Activated naive CD4-positive, alpha-beta T cell treated with anti-CD3 and anti-CD28 coated beads, Interleukin-2, amount 10 ng/mL, durations not matched to agents 7 days and 5 days (primary cell): ENCODE data around the gene KCNA5.

Experiments used
- CTCF ChIA-PET: fragments of 350-600 bp; sonication (Branson Sonifier 250); formaldehyde crosslinking; loops from one replicate; lab custom pipeline; 2021; ENCODE audit warnings: antibody characterized with exemption; lab: Charles Lee
- DNase-seq: peaks from one replicate; pipeline ENCODE4 v3.0.0-alpha.2; 2020
- H3K27ac Mint-ChIP-seq: one replicate; pipeline ENCODE4 v1.8.0; 2021; ENCODE audit warnings: mild to moderate bottlenecking, moderate library complexity, mixed read lengths
- H3K27me3 Mint-ChIP-seq: one replicate; pipeline ENCODE4 v1.8.0; 2021; ENCODE audit warnings: mild to moderate bottlenecking, mixed read lengths
- H3K36me3 Mint-ChIP-seq: one replicate; pipeline ENCODE4 v1.8.0; 2021; ENCODE audit warnings: mixed read lengths
- H3K4me1 Mint-ChIP-seq: one replicate; pipeline ENCODE4 v1.8.0; 2021; ENCODE audit warnings: mixed read lengths
- H3K4me3 Mint-ChIP-seq: one replicate; pipeline ENCODE4 v1.8.0; 2021; ENCODE audit warnings: mild to moderate bottlenecking, moderate library complexity, mixed read lengths
- H3K9me3 Mint-ChIP-seq: one replicate; pipeline ENCODE4 v1.8.0; 2021; ENCODE audit warnings: mixed read lengths

Gene KCNA5

DNA sequence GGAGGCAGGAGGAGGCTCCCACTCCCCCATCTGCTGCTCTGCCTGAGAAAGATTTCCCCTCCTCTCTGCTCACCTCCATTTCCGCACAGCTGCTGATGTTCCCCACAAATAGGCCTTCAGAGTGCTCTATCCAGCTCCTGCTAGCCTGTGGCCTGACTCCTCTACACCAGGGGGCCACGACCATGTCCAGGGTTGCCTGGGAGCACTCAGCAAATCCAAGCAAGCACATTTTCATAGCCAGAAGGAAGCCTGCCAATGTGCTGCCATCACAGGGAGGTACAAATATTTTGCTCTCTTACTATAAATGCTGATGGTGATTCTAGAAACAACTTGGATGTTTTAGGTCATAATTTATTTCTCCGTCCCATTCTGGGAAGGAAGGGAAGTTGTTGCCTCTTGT lies 17.3 kb downstream of the KCNA5 start:
- CTCF ChIA-PET = interaction anchor here (1.5 kb wide), 1 partner anchor 206 kb away, joined by 3 read pairs; no protein-coding TSS in a partner anchor

DNA sequence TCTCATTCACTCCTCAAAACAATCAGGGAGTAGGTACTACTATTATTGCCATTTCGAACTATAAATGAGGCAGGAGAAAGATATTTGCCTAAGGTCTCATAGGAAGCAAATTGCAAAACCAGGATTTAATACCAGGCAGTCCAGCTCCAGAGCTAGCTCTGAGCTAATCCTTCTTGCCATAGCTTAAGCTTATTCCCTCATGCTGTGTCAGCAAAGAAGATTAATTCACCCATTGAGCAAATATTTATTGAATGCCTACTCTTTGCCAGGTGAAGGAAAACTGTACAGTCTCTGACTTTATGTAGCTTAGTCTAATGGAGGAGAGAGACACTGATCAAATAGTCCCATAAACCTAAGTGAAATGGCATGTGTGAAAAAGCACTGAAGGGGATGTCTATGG lies 19.5 kb downstream of the KCNA5 start:
- H3K4me1 Mint-ChIP-seq = no peaks in the 10 kb centered on the region
- H3K27ac Mint-ChIP-seq = no peak overlapping the region
- DNase-seq = no peak
- no peaks in the 10 kb centered on the region for H3K36me3 Mint-ChIP-seq
- no peak overlapping the region for H3K4me3 Mint-ChIP-seq
- H3K9me3 Mint-ChIP-seq = no peaks in the 10 kb centered on the region
- CTCF ChIA-PET = interaction anchor here (1.2 kb wide), 1 partner anchor 208 kb away, joined by 3 read pairs; no protein-coding TSS in a partner anchor
- H3K27me3 Mint-ChIP-seq = peaks cover 24% of the 10 kb centered on the region

More for the DNA sequence above, 17.3 kb downstream of the KCNA5 start:
- Mint-ChIP-seq H3K36me3 (no peaks in the 10 kb centered on the region), H3K4me1 (no peaks in the 10 kb centered on the region), H3K27me3 (peaks cover 24% of the 10 kb centered on the region), H3K9me3 (no peaks in the 10 kb centered on the region), H3K27ac (no peak overlapping the region), H3K4me3 (no peak overlapping the region)
- no peak for DNase-seq

DNA sequence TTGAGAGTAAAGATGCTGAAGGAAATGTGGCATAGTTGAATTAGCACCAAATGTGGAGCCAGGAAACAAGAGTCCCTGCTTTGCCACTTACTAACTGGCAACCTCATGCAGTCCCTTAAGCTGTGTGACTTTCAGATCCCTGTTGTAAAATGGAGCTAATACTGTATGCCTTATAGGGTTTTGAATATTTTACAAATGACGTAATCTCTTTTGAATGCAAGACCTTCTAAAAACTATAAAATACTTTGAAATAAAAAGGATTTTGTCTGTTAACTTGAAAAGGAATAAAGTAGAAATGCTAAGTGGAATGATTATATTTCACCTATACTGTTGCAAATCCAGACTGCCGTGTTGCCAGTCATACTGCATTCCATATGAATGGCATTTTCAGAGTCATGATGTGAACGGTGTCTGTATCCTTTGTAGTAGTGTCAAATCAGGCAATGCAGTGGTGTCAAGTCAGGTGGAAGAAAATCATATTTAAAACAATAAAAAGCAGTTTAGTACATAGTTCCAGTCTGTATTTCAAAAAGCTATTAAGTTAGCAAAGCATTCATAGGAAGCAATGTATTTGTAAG lies 21.3 kb downstream of the KCNA5 start:
- H3K4me1 Mint-ChIP-seq = no peaks in the 10 kb centered on the region
- no peak overlapping the region for H3K27ac Mint-ChIP-seq
- H3K4me3 Mint-ChIP-seq = no peak overlapping the region
- CTCF ChIA-PET = no interaction called here
- DNase-seq = no peak
- peaks cover 25% of the 10 kb centered on the region for H3K27me3 Mint-ChIP-seq
- no peaks in the 10 kb centered on the region for H3K36me3 Mint-ChIP-seq
- no peaks in the 10 kb centered on the region for H3K9me3 Mint-ChIP-seq

DNA sequence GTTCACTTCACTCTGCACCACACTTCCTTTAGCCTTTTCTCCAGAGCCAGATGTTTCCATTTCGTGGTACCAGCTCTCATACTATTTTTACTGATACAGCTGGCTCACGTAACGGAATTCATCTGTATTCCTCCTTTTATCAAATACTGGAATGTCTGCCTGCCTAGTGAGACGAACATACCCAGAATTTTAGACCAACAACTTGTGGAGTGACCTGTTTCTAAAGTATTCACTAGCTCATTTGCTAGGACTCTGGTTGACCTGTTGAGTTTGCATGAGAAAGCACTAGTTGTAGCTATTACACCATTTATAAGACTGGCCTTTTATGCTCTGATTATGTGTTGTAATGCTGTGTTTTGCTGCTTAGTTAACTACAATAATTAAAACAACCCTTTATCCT lies 22.6 kb downstream of the KCNA5 start:
- H3K27ac Mint-ChIP-seq = no peak overlapping the region
- H3K4me3 Mint-ChIP-seq = no peak overlapping the region

DNA sequence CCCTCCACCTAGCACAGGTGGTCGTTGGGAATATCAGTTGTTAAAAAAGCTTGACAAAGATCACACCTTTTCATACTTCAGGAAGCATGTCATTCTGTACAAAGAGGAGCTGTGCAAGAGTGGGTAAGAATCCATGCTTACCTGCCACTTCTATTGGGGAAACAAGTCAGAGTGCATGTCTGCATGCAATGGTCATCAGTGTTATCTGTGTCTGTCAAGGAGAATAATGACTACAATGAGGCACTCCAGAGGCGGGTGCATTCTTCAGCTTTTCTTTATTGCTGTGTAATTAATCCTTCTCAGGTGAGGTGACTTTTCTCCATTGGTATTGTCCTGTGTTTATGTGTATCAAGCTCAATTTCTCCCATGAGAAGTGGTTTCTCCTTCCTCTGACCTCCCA lies 24.4 kb downstream of the KCNA5 start:
- Mint-ChIP-seq H3K36me3 (no peaks in the 10 kb centered on the region), H3K4me3 (no peak overlapping the region), H3K9me3 (no peaks in the 10 kb centered on the region), H3K4me1 (no peaks in the 10 kb centered on the region), H3K27ac (no peak overlapping the region), H3K27me3 (peaks cover 19% of the 10 kb centered on the region)
- DNase-seq = no peak
- CTCF ChIA-PET = interaction anchor here (1.1 to 1.6 kb wide), 2 partner anchors 44 to 211 kb away, joined by 3 to 4 read pairs; no protein-coding TSS in a partner anchor

More for the DNA sequence above, 22.6 kb downstream of the KCNA5 start:
- Mint-ChIP-seq H3K36me3 (no peaks in the 10 kb centered on the region), H3K4me1 (no peaks in the 10 kb centered on the region), H3K27me3 (peaks cover 19% of the 10 kb centered on the region), H3K9me3 (no peaks in the 10 kb centered on the region)
- DNase-seq = no peak
- CTCF ChIA-PET = interaction anchor here (1.1 kb wide), 1 partner anchor 45 kb away, joined by 3 read pairs; no protein-coding TSS in a partner anchor

DNA sequence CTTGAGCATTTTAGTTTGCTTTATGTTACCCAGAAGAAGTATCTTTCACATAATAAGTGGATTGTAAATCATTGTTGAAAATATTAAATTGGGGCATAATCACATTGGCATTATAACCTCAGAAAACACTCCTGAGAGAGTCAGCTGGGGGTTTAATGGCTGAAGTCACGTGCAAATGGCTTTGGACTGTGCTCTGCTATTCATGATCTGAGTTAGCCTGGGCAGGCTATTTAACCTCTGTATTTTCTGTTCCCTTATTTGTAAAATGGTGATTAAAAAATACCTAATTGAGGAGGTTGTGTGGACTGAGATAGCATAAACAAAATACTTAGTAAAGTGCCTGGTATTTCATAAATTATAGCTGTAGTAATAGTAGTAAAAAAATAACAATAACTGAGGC lies 24.9 kb downstream of the KCNA5 start:
- no peak for DNase-seq
- no peak overlapping the region for H3K27ac Mint-ChIP-seq
- no peaks in the 10 kb centered on the region for H3K36me3 Mint-ChIP-seq
- peaks cover 18% of the 10 kb centered on the region for H3K27me3 Mint-ChIP-seq
- CTCF ChIA-PET = interaction anchor here (1.1 to 1.6 kb wide), 2 partner anchors 45 to 211 kb away, joined by 3 to 4 read pairs; no protein-coding TSS in a partner anchor
- no peak overlapping the region for H3K4me3 Mint-ChIP-seq
- no peaks in the 10 kb centered on the region for H3K9me3 Mint-ChIP-seq
- H3K4me1 Mint-ChIP-seq = no peaks in the 10 kb centered on the region

DNA sequence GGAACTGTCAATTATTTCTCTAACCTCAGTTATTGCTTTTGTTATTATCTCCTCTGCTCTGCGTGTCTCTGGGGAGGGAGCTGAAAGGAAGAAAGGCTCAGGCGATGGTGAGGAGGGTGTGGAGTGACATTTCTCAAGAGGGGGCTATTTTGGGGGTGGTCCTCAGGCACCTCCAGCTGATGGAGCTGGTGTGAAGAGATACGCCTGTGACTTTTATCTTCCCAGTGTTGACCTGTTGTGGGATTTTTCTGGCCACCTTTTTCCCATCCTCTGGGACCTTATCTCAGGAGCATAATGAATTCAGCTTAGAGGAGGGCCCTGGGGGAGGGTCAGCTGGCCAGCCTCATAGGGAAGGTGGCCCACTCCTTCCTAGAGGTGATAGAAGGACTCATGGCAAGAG lies 26.4 kb downstream of the KCNA5 start:
- Mint-ChIP-seq H3K27ac (no peak overlapping the region), H3K9me3 (no peaks in the 10 kb centered on the region), H3K4me3 (no peak overlapping the region), H3K36me3 (no peaks in the 10 kb centered on the region), H3K4me1 (no peaks in the 10 kb centered on the region), H3K27me3 (peaks cover 14% of the 10 kb centered on the region)
- DNase-seq = no peak
- CTCF ChIA-PET = no interaction called here

DNA sequence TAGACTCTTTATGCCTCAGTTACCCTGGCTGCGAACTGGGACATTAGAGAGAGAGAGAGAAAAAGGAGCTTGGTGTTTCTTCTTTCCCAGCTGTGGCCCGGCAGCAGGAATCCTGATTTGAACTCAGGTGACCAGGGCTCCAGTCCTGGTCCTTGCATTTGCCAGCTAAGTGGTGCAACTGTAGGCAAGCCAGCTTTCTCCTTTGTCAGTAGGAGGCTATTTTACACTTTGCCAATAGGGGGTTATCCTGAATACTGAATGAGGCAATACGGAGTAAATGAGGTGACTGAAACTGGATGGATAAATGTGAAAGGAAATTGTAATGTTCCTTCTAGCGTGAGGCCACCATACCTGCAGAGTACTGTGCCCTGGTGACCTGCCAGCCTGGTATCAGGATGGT lies 27.8 kb downstream of the KCNA5 start:
- CTCF ChIA-PET = interaction anchor here (0.5 kb wide), 1 partner anchor 222 kb away, joined by 4 read pairs; no protein-coding TSS in a partner anchor
- Mint-ChIP-seq H3K36me3 (no peaks in the 10 kb centered on the region), H3K4me1 (no peaks in the 10 kb centered on the region), H3K27me3 (peaks cover 14% of the 10 kb centered on the region), H3K4me3 (no peak overlapping the region), H3K27ac (no peak overlapping the region), H3K9me3 (no peaks in the 10 kb centered on the region)
- no peak for DNase-seq

DNA sequence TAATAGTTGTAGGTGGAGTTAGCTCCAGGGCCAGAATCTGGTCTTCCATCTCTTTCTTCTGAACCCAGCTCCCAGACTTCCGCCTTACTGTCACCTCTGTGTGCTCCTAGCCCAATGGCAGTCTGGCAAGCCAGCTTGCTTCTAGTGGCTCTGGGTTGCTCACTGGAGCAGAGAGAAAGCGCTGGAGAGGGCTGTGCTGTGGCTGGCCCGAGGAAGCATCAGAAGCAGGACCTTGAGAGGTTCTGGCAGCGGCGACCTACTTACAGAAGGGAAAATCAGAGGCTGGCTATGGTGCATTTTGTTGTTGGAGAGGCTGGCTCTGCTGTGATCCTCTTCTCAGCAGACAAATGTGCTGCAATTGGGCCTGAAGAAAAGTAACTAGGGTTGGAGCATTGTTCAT lies 28.6 kb downstream of the KCNA5 start:
- DNase-seq = no peak
- Mint-ChIP-seq H3K4me1 (no peaks in the 10 kb centered on the region), H3K27ac (no peak overlapping the region), H3K27me3 (peaks cover 14% of the 10 kb centered on the region), H3K36me3 (no peaks in the 10 kb centered on the region), H3K4me3 (no peak overlapping the region), H3K9me3 (no peaks in the 10 kb centered on the region)
- CTCF ChIA-PET = interaction anchor here (1.1 kb wide), 1 partner anchor 10 kb away, joined by 3 read pairs; no protein-coding TSS in a partner anchor

DNA sequence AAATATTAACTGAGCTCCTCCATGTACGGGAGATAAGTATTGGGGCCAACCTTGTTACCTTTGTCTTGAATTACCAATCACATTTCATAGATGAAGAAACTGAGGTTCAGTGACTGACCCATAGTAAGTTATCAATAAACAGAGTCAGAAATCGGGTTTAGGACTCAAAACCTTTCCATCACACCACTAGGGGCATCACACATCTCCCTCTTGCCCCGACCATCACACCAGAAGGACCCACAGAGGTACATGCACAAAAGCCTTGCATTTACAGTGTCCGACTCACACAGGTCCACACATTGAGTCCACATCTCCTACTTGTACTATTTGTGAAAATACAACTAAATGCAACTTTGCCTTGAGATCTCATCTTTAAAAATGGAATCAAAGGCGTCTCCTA lies 29.4 kb downstream of the KCNA5 start:
- Mint-ChIP-seq H3K9me3 (no peaks in the 10 kb centered on the region), H3K4me3 (no peak overlapping the region), H3K36me3 (no peaks in the 10 kb centered on the region), H3K27ac (no peak overlapping the region), H3K4me1 (no peaks in the 10 kb centered on the region), H3K27me3 (peaks cover 14% of the 10 kb centered on the region)
- CTCF ChIA-PET = interaction anchor here (1.1 kb wide), 1 partner anchor 9 kb away, joined by 3 read pairs; no protein-coding TSS in a partner anchor
- DNase-seq = no peak

DNA sequence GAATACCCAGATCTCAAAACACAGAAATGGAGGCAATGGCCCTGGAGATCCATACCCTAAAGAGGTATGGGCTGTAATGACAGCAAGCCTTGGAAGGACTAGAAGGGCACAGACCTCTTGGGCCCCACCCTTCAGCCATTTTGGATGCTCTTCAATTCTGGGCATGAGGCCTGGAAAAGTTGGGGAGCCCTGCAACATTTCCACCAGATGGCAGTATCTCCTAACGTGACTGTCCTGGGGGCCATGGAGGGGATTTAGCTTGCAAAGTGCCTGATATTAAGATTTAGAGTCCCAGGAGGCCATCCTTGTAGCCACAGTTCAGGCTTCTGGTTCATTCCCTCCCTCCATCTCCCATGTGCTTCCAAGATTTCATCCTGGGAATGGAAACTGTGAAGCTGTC lies 30.2 kb downstream of the KCNA5 start:
- Mint-ChIP-seq H3K27me3 (peaks cover 14% of the 10 kb centered on the region), H3K4me3 (no peak overlapping the region)

DNA sequence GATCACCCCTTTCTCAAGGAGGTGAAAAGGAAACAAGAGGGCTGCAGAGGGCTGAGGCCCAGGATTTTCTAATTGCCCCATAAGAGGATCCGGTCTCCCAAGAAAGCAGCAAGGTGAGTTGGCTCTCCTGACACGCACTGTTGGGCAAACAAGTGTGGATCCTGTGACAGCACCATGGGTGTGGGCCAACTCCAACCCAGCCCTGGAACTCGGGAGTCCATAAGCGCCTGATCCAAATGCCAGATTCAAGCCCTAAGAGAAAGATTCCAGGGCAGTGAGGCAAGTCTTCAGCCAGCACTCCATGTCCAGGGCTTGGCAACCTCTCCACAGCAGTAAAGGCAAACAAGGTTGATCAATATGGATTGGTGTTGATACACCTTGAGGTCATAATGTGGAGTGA lies 33.1 kb downstream of the KCNA5 start:
- Mint-ChIP-seq H3K9me3 (no peaks in the 10 kb centered on the region), H3K36me3 (no peaks in the 10 kb centered on the region), H3K4me3 (no peak overlapping the region), H3K27ac (no peak overlapping the region), H3K4me1 (no peaks in the 10 kb centered on the region), H3K27me3 (peaks cover 8% of the 10 kb centered on the region)
- no peak for DNase-seq
- CTCF ChIA-PET = no interaction called here

More for the DNA sequence above, 30.2 kb downstream of the KCNA5 start:
- DNase-seq = no peak
- H3K4me1 Mint-ChIP-seq = no peaks in the 10 kb centered on the region
- H3K9me3 Mint-ChIP-seq = no peaks in the 10 kb centered on the region
- CTCF ChIA-PET = interaction anchor here (0.6 kb wide), 1 partner anchor 439 kb away, joined by 3 read pairs; no protein-coding TSS in a partner anchor
- no peak overlapping the region for H3K27ac Mint-ChIP-seq
- no peaks in the 10 kb centered on the region for H3K36me3 Mint-ChIP-seq

DNA sequence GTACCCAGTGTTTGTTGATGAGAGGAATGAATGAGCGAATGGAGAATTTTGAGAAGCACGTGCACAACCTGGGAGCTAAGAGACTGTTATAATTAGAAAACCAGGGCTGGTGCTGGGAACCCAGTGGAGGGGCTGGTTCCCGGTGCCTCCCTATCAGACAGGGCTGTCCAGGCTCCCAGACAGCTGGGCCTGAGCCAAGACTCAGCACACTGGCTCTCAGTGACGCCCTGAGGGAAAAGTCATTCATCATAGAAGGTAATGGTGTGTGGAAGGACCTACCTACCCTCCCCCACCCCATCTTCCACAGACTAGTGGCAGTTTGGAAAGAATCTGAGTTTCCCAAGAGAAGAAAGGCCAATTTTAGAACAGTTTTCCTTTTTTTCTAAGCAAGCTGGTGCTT lies 34.7 kb downstream of the KCNA5 start:
- CTCF ChIA-PET = no interaction called here
- Mint-ChIP-seq H3K4me3 (no peak overlapping the region), H3K27ac (no peak overlapping the region), H3K27me3 (peaks cover 3% of the 10 kb centered on the region), H3K4me1 (no peaks in the 10 kb centered on the region), H3K9me3 (no peaks in the 10 kb centered on the region), H3K36me3 (no peaks in the 10 kb centered on the region)
- no peak for DNase-seq

DNA sequence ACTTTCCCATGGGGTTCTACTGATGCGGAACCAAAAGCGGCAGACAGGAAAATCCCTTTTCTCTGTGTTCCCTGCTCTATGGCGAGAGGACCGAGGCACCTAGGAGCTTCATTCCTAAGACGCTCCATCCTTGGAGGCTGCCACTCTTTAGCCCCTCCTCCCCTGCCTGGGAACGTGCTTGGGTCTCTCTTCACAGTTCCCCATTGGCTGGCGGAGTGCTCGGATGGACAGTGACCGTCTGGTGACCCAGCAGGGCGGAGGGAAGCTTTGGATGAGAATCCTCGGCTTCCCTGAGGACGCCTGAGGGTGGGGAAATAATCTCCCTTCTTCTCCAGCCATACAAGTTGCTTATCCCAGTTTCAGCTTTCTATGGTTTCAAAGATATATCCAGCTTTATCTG lies 37.3 kb downstream of the KCNA5 start:
- H3K9me3 Mint-ChIP-seq = no peaks in the 10 kb centered on the region
- H3K27me3 Mint-ChIP-seq = peaks cover 4% of the 10 kb centered on the region
- H3K4me3 Mint-ChIP-seq = no peak overlapping the region
- H3K36me3 Mint-ChIP-seq = no peaks in the 10 kb centered on the region
- no peak for DNase-seq
- H3K27ac Mint-ChIP-seq = no peak overlapping the region
- CTCF ChIA-PET = interaction anchor here (0.7 to 7.9 kb wide), 3 partner anchors 46 to 225 kb away, joined by 3 to 52 read pairs (median 51); no protein-coding TSS in a partner anchor
- no peaks in the 10 kb centered on the region for H3K4me1 Mint-ChIP-seq
